SK-N-MC (cell line): ENCODE measurements around the gene HAGHL.

Experiments
- EZH2 ChIP-seq: fragments of 200-600 bp; sonication (generic); IDR thresholded peaks from one replicate; pipeline ENCODE4 v1.6.1; 2017; ENCODE audit warnings: antibody characterized with exemption
- FOXP2 ChIP-seq: optimal IDR thresholded peaks from 2 replicates; pipeline ENCODE3; 2011; ENCODE audit warnings: mild to moderate bottlenecking, moderate library complexity; ENCODE audit not compliant: insufficient read depth; ENCODE audit errors: extremely low read length, control extremely low read depth
- POLR2AphosphoS5 ChIP-seq: IDR thresholded peaks from 2 replicates; pipeline ENCODE4 v1.6.1; 2012; ENCODE audit warnings: mild to moderate bottlenecking, low read depth, low read length, borderline replicate concordance

GRCh38 chr16:734208-734980 lies 7.5 kb downstream of the HAGHL start:
- TF ChIP-seq POLR2AphosphoS5 (no peak), EZH2 (no peak), FOXP2 (no peak)
